Spleen (tissue), 7 donors: ENCODE results near the gene KRTAP9-9.

Experiments
- CTCF ChIP-seq, 11 experiments: fragments of 200-600 bp in 7 of 11; fragments of 450-650 bp in 4 of 11; sonication (generic) in 4 of 11; IDR thresholded peaks in 8 of 11; conservative IDR thresholded peaks in 3 of 11; 1 replicate in 7 of 11; 2 replicates in 4 of 11; pipeline versions ENCODE4 v1.4.0 to v1.8.0; 2016 to 2021; ENCODE audit warnings: antibody characterized with exemption in 11 of 11, inconsistent platforms in 4 of 11, mild to moderate bottlenecking in 1 of 11
- POLR2A ChIP-seq, 3 donors: fragments of 450-650 bp; IDR thresholded peaks; one replicate each; pipeline ENCODE4 v1.5.1; 2017; ENCODE audit warnings: antibody characterized with exemption in 3 of 3, mild to moderate bottlenecking in 1 of 3
- POLR2AphosphoS5 ChIP-seq, 3 donors: sonication (generic); formaldehyde crosslinking; IDR thresholded peaks; one replicate each; pipeline ENCODE4 v1.5.1; 2017; ENCODE audit warnings: antibody characterized with exemption in 3 of 3
- donor health status: DM: no; HTN: no; CAD: no; lungs with moderate emphysema.
- donor health status: DM: no; HTN: no; CAD: no.
- donor health status: DM: no; HTN: no; CAD: no.

DNA sequence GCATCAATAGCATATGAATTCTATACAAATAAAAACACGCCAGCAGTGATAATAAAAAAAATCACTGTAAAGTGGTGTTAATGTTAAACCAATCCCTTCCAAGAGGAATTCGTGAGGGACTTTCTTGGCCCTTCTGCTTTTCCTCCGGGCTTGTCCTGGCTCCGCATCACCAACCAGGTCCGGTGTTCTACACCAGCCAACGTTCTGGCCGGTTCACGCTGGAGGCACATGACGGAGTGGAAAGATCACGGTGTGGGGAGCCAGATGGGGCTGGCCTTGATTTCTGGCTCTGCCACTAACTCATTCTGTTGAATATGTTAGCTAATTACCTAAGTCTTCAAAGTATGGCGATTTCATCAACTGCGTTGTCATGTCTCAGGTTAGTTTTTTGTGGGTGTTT is 48.9 kb downstream of the KRTAP9-9 start:
- TF ChIP-seq CTCF (IDR thresholded peaks at IDR 0.05 in 8 of 11, conservative IDR thresholded peaks at IDR 0.05 in 3 of 11) (no peak), POLR2A (IDR thresholded peaks at IDR 0.05) (no peak), POLR2AphosphoS5 (IDR thresholded peaks at IDR 0.05) (no peak)
